HUES6 (cell line): ENCODE measurements around the gene DNAI1.

Experiments
- H3K27ac ChIP-seq: 2 replicates; pipeline ENCODE4 v1.7.0; 2013; ENCODE audit warnings: low read depth, mild to moderate bottlenecking, low read length, inconsistent platforms
- H3K27me3 ChIP-seq: 2 replicates; pipeline ENCODE4 v1.6.1; 2013; ENCODE audit warnings: low read length; ENCODE audit not compliant: control insufficient read depth, insufficient read depth
- H3K36me3 ChIP-seq: 2 replicates; pipeline ENCODE4 v1.6.1; 2013; ENCODE audit warnings: low read length; ENCODE audit not compliant: control insufficient read depth, insufficient read depth
- H3K4me1 ChIP-seq: 2 replicates; pipeline ENCODE4 v1.6.1; 2013; ENCODE audit warnings: low read length; ENCODE audit not compliant: control insufficient read depth, insufficient read depth
- H3K4me3 ChIP-seq: 2 replicates; pipeline ENCODE4 v1.5.1; 2013; ENCODE audit warnings: low read depth, low read length
- H3K9ac ChIP-seq: one replicate; pipeline ENCODE4 v1.6.1; 2013; ENCODE audit warnings: mild to moderate bottlenecking, low read length
- H3K9me3 ChIP-seq: 2 replicates; pipeline ENCODE4 v1.6.1; 2013; ENCODE audit warnings: low read depth, low read length; ENCODE audit not compliant: control insufficient read depth, insufficient read depth

DNAI1 gene

GRCh38 chr9:34503406-34503805, 44.8 kb downstream of the DNAI1 start:
- no peak overlapping the region for H3K9ac ChIP-seq
- no peaks in the 10 kb centered on the region for H3K36me3 ChIP-seq
- peaks cover 6% of the 10 kb centered on the region; the same call in 1 of the 2 replicates for H3K4me1 ChIP-seq
- H3K27ac ChIP-seq, result no peak overlapping the region
- no peaks in the 10 kb centered on the region for H3K27me3 ChIP-seq
- H3K4me3 ChIP-seq, result no peak overlapping the region
- no peaks in the 10 kb centered on the region for H3K9me3 ChIP-seq

GRCh38 chr9:34505370-34506120, 46.9 kb downstream of the DNAI1 start:
- H3K27me3 ChIP-seq, result no peaks in the 10 kb centered on the region
- no peaks in the 10 kb centered on the region for H3K36me3 ChIP-seq
- H3K4me3 ChIP-seq, result no peak overlapping the region
- H3K9me3 ChIP-seq, result no peaks in the 10 kb centered on the region
- H3K9ac ChIP-seq, result no peak overlapping the region
- H3K27ac ChIP-seq, result no peak overlapping the region
- H3K4me1 ChIP-seq, result peaks cover 14% of the 10 kb centered on the region

- Histone ChIP-seq H3K4me1 (peaks cover 25% of the 10 kb centered on the region), H3K4me3 (no peak overlapping the region), H3K9ac (no peak overlapping the region), H3K36me3 (no peaks in the 10 kb centered on the region), H3K9me3 (no peaks in the 10 kb centered on the region), H3K27ac (no peak overlapping the region), H3K27me3 (no peaks in the 10 kb centered on the region)
Measured at GRCh38 chr9:34506623-34507022, 48.0 kb downstream of the DNAI1 start.

GRCh38 chr9:34507556-34507955, 49.0 kb downstream of the DNAI1 start:
- peaks cover 28% of the 10 kb centered on the region for H3K4me1 ChIP-seq
- no peak overlapping the region for H3K4me3 ChIP-seq
- no peak overlapping the region for H3K9ac ChIP-seq
- H3K27me3 ChIP-seq, result no peaks in the 10 kb centered on the region
- no peaks in the 10 kb centered on the region for H3K9me3 ChIP-seq
- no peaks in the 10 kb centered on the region for H3K36me3 ChIP-seq
- no peak overlapping the region for H3K27ac ChIP-seq

GRCh38 chr9:34507966-34508365, 49.4 kb downstream of the DNAI1 start:
- Histone ChIP-seq H3K27me3 (no peaks in the 10 kb centered on the region), H3K4me1 (peaks cover 32% of the 10 kb centered on the region), H3K9ac (no peak overlapping the region), H3K36me3 (no peaks in the 10 kb centered on the region), H3K4me3 (no peak overlapping the region), H3K27ac (no peak overlapping the region), H3K9me3 (no peaks in the 10 kb centered on the region)

- Histone ChIP-seq H3K36me3 (no peaks in the 10 kb centered on the region), H3K4me3 (no peak overlapping the region), H3K27ac (no peak overlapping the region), H3K9me3 (no peaks in the 10 kb centered on the region), H3K9ac (no peak overlapping the region), H3K27me3 (no peaks in the 10 kb centered on the region), H3K4me1 (peaks cover 37% of the 10 kb centered on the region)
Measured at GRCh38 chr9:34508463-34508862, 49.9 kb downstream of the DNAI1 start.

- Histone ChIP-seq H3K9ac (no peak overlapping the region), H3K4me3 (no peak overlapping the region), H3K9me3 (no peaks in the 10 kb centered on the region), H3K27ac (no peak overlapping the region), H3K27me3 (no peaks in the 10 kb centered on the region), H3K4me1 (peaks cover 42% of the 10 kb centered on the region), H3K36me3 (no peaks in the 10 kb centered on the region)
Measured at GRCh38 chr9:34508951-34509350, 50.3 kb downstream of the DNAI1 start.

GRCh38 chr9:34510497-34511468, 52.2 kb downstream of the DNAI1 start:
- no peak overlapping the region for H3K27ac ChIP-seq
- H3K9ac ChIP-seq, result no peak overlapping the region
- no peaks in the 10 kb centered on the region for H3K27me3 ChIP-seq
- peaks cover 46% of the 10 kb centered on the region for H3K4me1 ChIP-seq
- H3K36me3 ChIP-seq, result no peaks in the 10 kb centered on the region
- H3K9me3 ChIP-seq, result no peaks in the 10 kb centered on the region
- H3K4me3 ChIP-seq, result no peak overlapping the region

GRCh38 chr9:34512131-34513078, 53.8 kb downstream of the DNAI1 start:
- Histone ChIP-seq H3K36me3 (no peaks in the 10 kb centered on the region), H3K27ac (no peak overlapping the region), H3K9ac (no peak overlapping the region), H3K9me3 (no peaks in the 10 kb centered on the region), H3K4me3 (no peak overlapping the region), H3K4me1 (peaks cover 46% of the 10 kb centered on the region), H3K27me3 (no peaks in the 10 kb centered on the region)

- no peaks in the 10 kb centered on the region for H3K27me3 ChIP-seq
- H3K4me1 ChIP-seq, result peaks cover 46% of the 10 kb centered on the region
- H3K9me3 ChIP-seq, result no peaks in the 10 kb centered on the region
- H3K36me3 ChIP-seq, result no peaks in the 10 kb centered on the region
- H3K9ac ChIP-seq, result no peak overlapping the region
- H3K4me3 ChIP-seq, result 0 out of 2 replicates have a peak overlapping the region, but pooled peaks have one; percentile 19
- no peak overlapping the region for H3K27ac ChIP-seq
Measured at GRCh38 chr9:34513567-34514214, 55.1 kb downstream of the DNAI1 start.
